Tongue (tissue), 2 donors: ENCODE measurements around the gene ACAD9. TPM values are rescaled to one million over a fixed set of nuclear protein-coding genes. Genes with fewer than 3 reads are reported as not detected.
A peak's percentile ranks its signal among the peaks of the same experiment; 100 is the strongest.
"Not testable (repeated sequence)": the region's sequence is repeated elsewhere in the genome, so short reads cannot be mapped to it uniquely, and the experiment has no call there.

Experiments
- DNase-seq: peaks from one replicate; pipeline ENCODE4 v3.0.0-alpha.2; 2015
- total RNA-seq: library from RNA; depleted of rRNA; stranded (reverse); fragments of >200 nt; gene quantifications from one replicate; pipeline ENCODE4 v1.2.3, GENCODE V29; 2014

Gene ACAD9
- 36.7 TPM for total RNA-seq

GRCh38 chr3:128879125-128879969 is at the start of gene ACAD9:
ACAD9 (plus strand) TSS chr3:128879620; CDS start chr3:128879692, 72 bp downstream.
- DNase-seq, result peak; percentile 99

GRCh38 chr3:128829925-128830625 is 49.3 kb upstream of the ACAD9 start:
- not testable (repeated sequence) for DNase-seq

- DNase-seq, result not testable (repeated sequence)
Measured at GRCh38 chr3:128830762-128831161, 48.7 kb upstream of the ACAD9 start.

- not testable (repeated sequence) for DNase-seq
Measured at GRCh38 chr3:128832979-128833378, 46.4 kb upstream of the ACAD9 start.

GRCh38 chr3:128835096-128835495 is 44.3 kb upstream of the ACAD9 start:
- DNase-seq, result no peak

GRCh38 chr3:128841926-128842920 is 37.2 kb upstream of the ACAD9 start:
- no peak for DNase-seq

- no peak for DNase-seq
Measured at GRCh38 chr3:128844502-128844901, 34.9 kb upstream of the ACAD9 start.

GRCh38 chr3:128845119-128845777 is 34.2 kb upstream of the ACAD9 start:
- no peak for DNase-seq

GRCh38 chr3:128845778-128846485 is 33.5 kb upstream of the ACAD9 start:
- peak; percentile 83 for DNase-seq

- no peak for DNase-seq
Measured at GRCh38 chr3:128846486-128846891, 32.9 kb upstream of the ACAD9 start.

GRCh38 chr3:128847666-128848370 is 31.6 kb upstream of the ACAD9 start:
- no peak for DNase-seq

GRCh38 chr3:128848936-128849335 is 30.5 kb upstream of the ACAD9 start:
- DNase-seq, result no peak

GRCh38 chr3:128849911-128850455 is 29.4 kb upstream of the ACAD9 start:
- DNase-seq, result peak; percentile 36

- no peak for DNase-seq
Measured at GRCh38 chr3:128850544-128850943, 28.9 kb upstream of the ACAD9 start.

GRCh38 chr3:128851601-128852000 is 27.8 kb upstream of the ACAD9 start:
- DNase-seq, result no peak

- DNase-seq, result no peak
Measured at GRCh38 chr3:128853826-128854225, 25.6 kb upstream of the ACAD9 start.

GRCh38 chr3:128854475-128854874 is 24.9 kb upstream of the ACAD9 start:
- DNase-seq, result no peak

- no peak for DNase-seq
Measured at GRCh38 chr3:128855569-128855968, 23.9 kb upstream of the ACAD9 start.

- DNase-seq, result no peak
Measured at GRCh38 chr3:128858167-128858566, 21.3 kb upstream of the ACAD9 start.

GRCh38 chr3:128859630-128860029 is 19.8 kb upstream of the ACAD9 start:
- DNase-seq, result no peak
